Ureter (tissue), 1 donor: ENCODE data around the gene PPP1R14C. TPM values are rescaled to one million over a fixed set of nuclear protein-coding genes. Genes with fewer than 3 reads are reported as not detected.

Experiments
- DNase-seq: peaks from one replicate; pipeline ENCODE4 v3.0.0-alpha.2; 2020; ENCODE audit warnings: low spot score
- total RNA-seq: library from RNA; stranded (reverse); gene quantifications from one replicate; pipeline ENCODE4 v1.2.4, GENCODE V29; 2023
- donor health status: DM: yes; HTN: yes; CAD: no.

PPP1R14C gene
- total RNA-seq, 1 donor from 2014 or later, result 0.52 TPM

- no peak for DNase-seq
Measured at GRCh38 chr6:150296890-150297289, 154.0 kb downstream of the PPP1R14C start.

GRCh38 chr6:150297327-150298029, 154.6 kb downstream of the PPP1R14C start:
- no peak for DNase-seq

- DNase-seq, result no peak
Measured at GRCh38 chr6:150298030-150298380, 155.2 kb downstream of the PPP1R14C start.

- no peak for DNase-seq
Measured at GRCh38 chr6:150298676-150299075, 155.8 kb downstream of the PPP1R14C start.

Other genes with a start within 250 kb of the PPP1R14C start
- gene RAET1E, start 244.9 kb upstream of the PPP1R14C start, total RNA-seq, result 5.5 TPM
- gene RAET1G, start 219.9 kb upstream of the PPP1R14C start, total RNA-seq, result 5.2 TPM
- gene ULBP2, start 201.0 kb upstream of the PPP1R14C start, total RNA-seq, result 3.0 TPM
- 2.5 TPM for gene ULBP1, start 179.1 kb upstream of the PPP1R14C start, total RNA-seq
- not detected for gene RAET1L, start 117.5 kb upstream of the PPP1R14C start, total RNA-seq
- 4.5 TPM for gene ULBP3, start 73.9 kb upstream of the PPP1R14C start, total RNA-seq
- gene IYD, start 226.0 kb downstream of the PPP1R14C start, total RNA-seq, result 1.1 TPM